GM19463 (cell line): ENCODE data around the gene BCKDHB.

ENCODE experiments used
- ATAC-seq: cut with Tn5 transposase; IDR thresholded peaks from one replicate; pipeline ENCODE4 v1.9.1; 2021; ENCODE audit warnings: mild to moderate bottlenecking, moderate library complexity; ENCODE audit not compliant: unreplicated experiment

BCKDHB gene

GRCh38 chr6:80366051-80366450 is 259.6 kb downstream of the BCKDHB start:
- no peak for ATAC-seq

- ATAC-seq, result no peak
Measured at GRCh38 chr6:80366714-80367113, 260.2 kb downstream of the BCKDHB start.

GRCh38 chr6:80376411-80376810 is 269.9 kb downstream of the BCKDHB start:
- ATAC-seq, result no peak

- no peak for ATAC-seq
Measured at GRCh38 chr6:80380566-80380965, 274.1 kb downstream of the BCKDHB start.

- ATAC-seq, result no peak
Measured at GRCh38 chr6:80382811-80383210, 276.3 kb downstream of the BCKDHB start.

- ATAC-seq, result peak; percentile 62
Measured at GRCh38 chr6:80388507-80388906, 282.0 kb downstream of the BCKDHB start.
